Measurements from ENCODE around the gene TEC. TPM values are rescaled to one million over a fixed set of nuclear protein-coding genes. Genes with fewer than 3 reads are reported as not detected.
A peak's percentile ranks its signal among the peaks of the same experiment; 100 is the strongest.
"Not testable (repeated sequence)": the region's sequence is repeated elsewhere in the genome, so short reads cannot be mapped to it uniquely, and the experiment has no call there.

Gene TEC
- total RNA-seq, 3 donors from 2014 or later, result 0.82 to 1.4 (median 0.83) TPM

DNA sequence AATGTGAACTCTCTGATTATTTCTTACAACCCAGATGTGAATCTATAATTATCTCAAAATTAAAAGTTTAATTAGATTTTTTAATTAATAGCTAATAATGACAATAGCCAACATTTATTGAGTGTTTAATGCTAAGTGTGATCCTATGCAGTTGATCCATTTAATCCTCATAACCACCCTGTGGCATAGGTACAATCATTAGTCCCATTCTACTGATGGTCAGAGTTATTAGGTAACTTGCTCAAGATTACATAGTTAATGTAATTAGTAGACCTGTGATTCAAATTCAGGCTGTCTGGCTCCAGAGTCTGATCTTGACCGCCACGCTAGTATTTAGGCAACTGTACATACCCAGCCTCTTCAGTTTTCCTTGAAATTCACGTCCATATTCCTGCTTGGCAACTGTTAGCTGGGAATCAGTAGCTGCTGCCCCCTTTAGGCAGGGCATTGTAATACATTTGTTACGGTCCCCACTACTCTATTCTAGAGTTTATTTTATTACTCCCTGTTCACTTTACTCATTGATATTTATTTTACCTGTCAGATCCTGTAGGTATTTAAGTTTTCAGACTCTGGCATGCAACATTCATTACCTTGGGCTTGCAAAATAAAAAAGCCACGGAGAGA lies 20.6 kb upstream of the TEC start:
- H3K9me3 Mint-ChIP-seq, result peaks cover under 1% of the 10 kb centered on the region
- H3K4me3 Mint-ChIP-seq, result no peak overlapping the region
- H3K4me1 Mint-ChIP-seq (ENCODE audit: low read depth), result no peaks in the 10 kb centered on the region
- DNase-seq (no peak), ATAC-seq (no peak)
- H3K27me3 Mint-ChIP-seq (ENCODE audit: low read depth), result peaks cover 3% of the 10 kb centered on the region
- no peaks in the 10 kb centered on the region for H3K36me3 Mint-ChIP-seq (ENCODE audit: insufficient read depth)

DNA sequence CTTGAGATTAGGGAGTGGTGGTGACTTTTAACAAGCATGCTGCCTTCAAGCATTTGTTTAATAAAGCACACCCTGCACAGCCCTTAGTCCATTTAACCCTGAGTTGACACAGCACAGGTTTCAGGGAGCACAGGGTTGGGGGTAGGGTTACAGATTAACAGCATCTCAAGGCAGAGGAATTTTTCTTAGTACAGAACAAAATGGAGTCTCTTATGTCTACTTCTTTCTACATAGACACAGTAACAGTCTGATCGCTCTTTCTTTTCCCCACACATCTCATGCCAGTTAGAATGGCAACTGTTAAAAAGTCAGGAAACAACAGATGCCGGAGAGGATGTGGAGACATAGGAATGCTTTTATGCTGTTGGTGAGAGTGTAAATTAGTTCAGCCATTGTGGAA lies 16.4 kb upstream of the TEC start:
- not testable (repeated sequence) for ATAC-seq; H3K4me1 Mint-ChIP-seq (ENCODE audit: low read depth); DNase-seq; H3K36me3 Mint-ChIP-seq (ENCODE audit: insufficient read depth); H3K4me3 Mint-ChIP-seq
- H3K9me3 Mint-ChIP-seq, result peaks cover 27% of the 10 kb centered on the region
- H3K27me3 Mint-ChIP-seq (ENCODE audit: low read depth), result peaks cover 21% of the 10 kb centered on the region

DNA sequence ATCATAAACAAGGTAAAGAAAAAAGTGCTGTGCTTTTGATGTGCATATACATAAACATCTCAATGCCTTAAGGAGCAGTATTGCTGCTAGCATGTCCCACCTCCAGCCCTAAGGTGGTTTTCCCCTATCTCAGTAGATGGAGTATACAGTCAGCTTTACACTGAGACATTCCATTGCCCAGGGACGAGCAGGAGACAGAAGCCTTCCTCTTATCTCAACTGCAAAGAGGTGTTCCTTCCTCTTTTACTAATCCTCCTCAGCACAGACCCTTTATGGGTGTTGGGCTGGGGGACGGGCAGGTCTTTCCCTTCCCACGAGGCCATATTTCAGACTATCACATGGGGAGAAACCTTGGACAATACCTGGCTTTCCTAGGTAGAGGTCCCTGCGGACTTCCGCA lies 16.0 kb upstream of the TEC start:
- not testable (repeated sequence) for H3K4me1 Mint-ChIP-seq (ENCODE audit: low read depth); ATAC-seq; DNase-seq; H3K4me3 Mint-ChIP-seq; H3K36me3 Mint-ChIP-seq (ENCODE audit: insufficient read depth)
- H3K9me3 Mint-ChIP-seq, result peaks cover 28% of the 10 kb centered on the region
- peaks cover 23% of the 10 kb centered on the region for H3K27me3 Mint-ChIP-seq (ENCODE audit: low read depth)

DNA sequence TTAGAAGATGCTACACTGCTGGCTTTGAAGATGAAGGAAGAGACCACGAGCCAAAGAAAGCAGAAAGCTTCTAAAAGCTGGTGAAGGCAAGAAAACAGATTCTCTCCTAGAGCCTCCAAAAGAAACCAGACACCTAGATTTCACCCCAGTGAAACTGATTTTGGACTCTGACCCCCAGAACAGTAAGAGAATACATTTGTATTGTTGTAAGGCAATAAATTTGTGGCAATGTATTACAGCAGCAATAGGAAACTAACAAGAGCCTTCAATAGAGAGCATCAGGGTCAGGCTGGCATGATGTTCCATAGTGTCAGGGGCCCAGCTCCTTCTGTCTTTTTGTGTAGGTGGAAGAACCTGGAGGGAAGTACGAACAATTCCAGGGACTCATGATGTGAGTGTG lies 6.0 kb upstream of the TEC start:
- H3K4me1 Mint-ChIP-seq (ENCODE audit: low read depth), result no peaks in the 10 kb centered on the region
- no peaks in the 10 kb centered on the region for H3K9me3 Mint-ChIP-seq
- H3K36me3 Mint-ChIP-seq (ENCODE audit: insufficient read depth), result no peaks in the 10 kb centered on the region
- DNase-seq (no peak), ATAC-seq (no peak)
- no peak overlapping the region for H3K4me3 Mint-ChIP-seq
- peaks cover 14% of the 10 kb centered on the region for H3K27me3 Mint-ChIP-seq (ENCODE audit: low read depth)

DNA sequence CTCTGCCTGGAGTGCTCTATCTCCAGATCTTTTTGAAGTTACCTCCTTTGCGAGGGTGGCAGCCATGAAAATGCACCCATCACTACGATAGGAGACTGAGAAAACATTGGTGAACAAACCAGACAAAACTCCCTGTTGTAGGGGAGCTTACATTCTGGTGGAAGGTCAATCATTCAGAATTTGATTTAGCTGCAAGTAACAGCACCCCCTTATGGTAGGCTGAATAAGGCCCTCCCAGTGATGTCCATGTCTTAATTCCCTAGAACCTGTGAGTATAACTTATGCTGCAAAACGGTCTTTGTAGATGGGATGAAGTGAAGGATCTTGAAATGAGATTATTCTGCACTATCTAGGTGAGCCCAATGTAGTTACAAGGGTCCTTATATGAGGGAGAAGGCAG lies 5.6 kb upstream of the TEC start:
- Mint-ChIP-seq H3K4me3 (no peak overlapping the region), H3K9me3 (no peaks in the 10 kb centered on the region), H3K36me3 (ENCODE audit: insufficient read depth) (no peaks in the 10 kb centered on the region), H3K27me3 (ENCODE audit: low read depth) (peaks cover 10% of the 10 kb centered on the region), H3K4me1 (ENCODE audit: low read depth) (peaks cover 4% of the 10 kb centered on the region)
- no peak for DNase-seq
- no peak for ATAC-seq

DNA sequence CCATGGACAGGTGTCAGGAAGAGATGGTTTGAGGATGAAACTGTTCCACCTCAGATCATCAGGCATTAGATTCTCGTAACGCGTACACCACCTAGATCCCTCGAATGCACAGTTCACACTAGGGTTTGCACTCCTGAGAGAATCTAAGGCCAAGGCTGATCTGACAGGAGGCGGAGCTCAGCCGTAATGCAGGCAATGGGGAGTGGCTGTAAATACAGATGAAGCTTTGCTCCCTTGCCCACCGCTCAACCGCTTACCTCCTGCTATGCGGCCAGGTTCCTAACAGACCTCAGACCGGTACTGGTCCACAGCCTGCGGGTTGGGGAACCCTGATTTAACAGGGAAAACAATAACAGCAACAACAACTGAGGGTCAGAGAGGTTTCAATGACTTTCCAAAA lies 2.0 kb upstream of the TEC start:
- ATAC-seq, result no peak
- Mint-ChIP-seq H3K4me3 (no peak overlapping the region), H3K4me1 (ENCODE audit: low read depth) (peaks cover 15% of the 10 kb centered on the region), H3K27me3 (ENCODE audit: low read depth) (no peaks in the 10 kb centered on the region), H3K9me3 (no peaks in the 10 kb centered on the region), H3K36me3 (ENCODE audit: insufficient read depth) (no peaks in the 10 kb centered on the region)
- DNase-seq, result no peak

DNA sequence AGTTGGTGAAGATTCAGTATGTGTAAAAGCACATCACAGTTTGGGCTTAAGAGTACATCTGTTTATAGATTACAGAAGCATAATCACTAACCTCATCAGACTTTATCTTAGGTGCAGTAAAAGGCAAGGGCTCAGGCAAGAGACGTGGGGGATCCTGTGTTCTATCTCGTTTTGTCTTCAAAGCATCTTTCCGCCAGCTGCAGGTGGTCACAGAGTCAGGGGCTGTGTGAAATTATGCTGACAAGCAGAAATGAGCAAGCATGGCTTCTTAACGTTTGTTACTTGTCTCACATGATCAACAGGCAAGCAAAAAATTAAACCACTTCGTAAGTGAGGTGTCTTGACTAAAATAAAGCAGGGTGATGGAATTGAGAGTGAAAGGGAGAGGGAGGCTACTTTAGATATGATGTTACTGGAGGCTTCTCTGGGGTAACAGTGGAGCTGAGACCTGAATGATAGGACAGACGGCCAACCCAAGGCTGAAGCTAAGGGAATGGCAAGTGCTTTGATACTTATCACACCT lies 1.4 kb upstream of the TEC start:
- Mint-ChIP-seq H3K9me3 (no peaks in the 10 kb centered on the region), H3K36me3 (ENCODE audit: insufficient read depth) (no peaks in the 10 kb centered on the region), H3K4me3 (no peak overlapping the region), H3K27me3 (ENCODE audit: low read depth) (no peaks in the 10 kb centered on the region), H3K4me1 (ENCODE audit: low read depth) (peaks cover 15% of the 10 kb centered on the region)
- ATAC-seq (no peak), DNase-seq (no peak)

DNA sequence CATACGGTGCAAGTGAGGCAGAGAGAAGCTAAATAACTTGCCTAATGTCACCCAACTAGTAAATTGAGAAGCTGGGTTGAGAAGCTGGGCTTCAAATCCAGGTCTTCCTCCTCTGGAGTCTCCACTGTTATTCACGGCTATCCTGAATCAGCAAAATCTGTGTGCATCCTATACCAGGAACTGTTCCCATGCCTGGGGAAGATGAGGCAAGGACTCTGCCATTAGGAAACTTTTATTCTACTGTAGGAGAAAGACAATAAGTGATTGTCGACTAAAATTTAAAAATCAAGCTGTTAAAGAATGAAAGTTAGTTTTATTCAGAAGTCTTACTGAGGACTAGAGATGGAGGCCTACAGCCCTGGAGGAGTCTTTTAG lies 872 bp upstream of the TEC start:
- Mint-ChIP-seq H3K4me3 (peak overlapping the region; percentile 90), H3K27me3 (ENCODE audit: low read depth) (no peaks in the 10 kb centered on the region), H3K9me3 (no peaks in the 10 kb centered on the region), H3K36me3 (ENCODE audit: insufficient read depth) (no peaks in the 10 kb centered on the region), H3K4me1 (ENCODE audit: low read depth) (peaks cover 15% of the 10 kb centered on the region)
- DNase-seq (no peak), ATAC-seq (no peak)

DNA sequence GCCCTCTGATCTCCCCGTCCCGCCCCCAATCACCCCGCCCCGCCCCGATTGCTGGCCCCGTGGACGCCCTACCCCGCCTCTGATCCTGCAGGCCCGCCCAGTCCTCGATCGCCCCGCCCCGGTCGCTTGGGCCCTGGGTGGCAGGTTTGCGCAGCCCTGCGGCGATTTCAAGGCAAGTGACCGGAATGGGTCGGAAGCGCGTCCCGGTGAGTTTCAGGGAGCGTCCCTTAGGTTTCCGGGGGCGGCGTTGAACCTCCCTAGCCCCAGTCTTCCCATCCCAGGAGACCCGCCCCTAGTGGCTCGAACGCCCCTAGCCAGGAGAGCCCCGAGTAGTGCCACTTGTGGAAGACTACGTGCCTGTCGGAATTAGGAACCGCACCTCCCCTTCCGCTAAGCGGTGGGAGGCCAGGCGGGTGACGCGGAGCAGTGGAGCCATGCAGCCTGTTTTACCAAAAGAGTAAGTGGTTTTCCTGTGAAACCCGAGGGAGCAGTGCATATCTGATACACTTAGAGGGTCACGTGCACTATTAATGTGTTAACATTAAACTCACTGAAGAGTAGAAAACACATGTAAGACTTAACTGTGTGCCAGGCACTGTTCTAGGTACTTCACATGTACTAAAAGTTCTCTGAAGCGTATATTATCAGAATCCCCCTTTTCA lies 354 bp upstream of the TEC start:
- Mint-ChIP-seq H3K36me3 (ENCODE audit: insufficient read depth) (no peaks in the 10 kb centered on the region), H3K4me3 (peak overlapping the region; percentile 90), H3K27me3 (ENCODE audit: low read depth) (no peaks in the 10 kb centered on the region), H3K4me1 (ENCODE audit: low read depth) (peaks cover 15% of the 10 kb centered on the region), H3K9me3 (no peaks in the 10 kb centered on the region)
- ATAC-seq (peak; percentile 92 to 96), DNase-seq (peak; percentile 81)

DNA sequence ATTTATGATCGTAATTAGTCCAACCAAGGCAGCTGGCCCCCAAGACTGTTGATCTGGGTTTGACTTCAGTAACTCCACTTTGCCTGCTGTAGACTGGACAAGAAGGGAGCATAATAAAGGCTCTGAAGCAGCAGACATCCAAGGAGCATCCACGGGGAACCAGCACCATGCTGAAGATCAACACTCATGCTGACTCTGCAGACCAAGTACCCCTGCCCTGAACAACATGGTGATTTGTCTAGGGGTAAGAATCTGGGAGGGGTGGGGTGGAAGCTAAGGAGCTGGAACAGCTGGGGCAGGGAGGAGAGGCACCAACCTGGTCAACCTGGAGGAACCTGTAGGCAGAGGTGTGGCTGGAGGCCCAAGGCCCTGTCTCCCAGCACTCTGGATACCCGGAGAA lies 2.1 kb downstream of the TEC start:
- no peak overlapping the region for H3K4me3 Mint-ChIP-seq
- H3K9me3 Mint-ChIP-seq, result no peaks in the 10 kb centered on the region
- DNase-seq (no peak), ATAC-seq (no peak)
- H3K36me3 Mint-ChIP-seq (ENCODE audit: insufficient read depth), result no peaks in the 10 kb centered on the region
- H3K27me3 Mint-ChIP-seq (ENCODE audit: low read depth), result no peaks in the 10 kb centered on the region
- H3K4me1 Mint-ChIP-seq (ENCODE audit: low read depth), result peaks cover 15% of the 10 kb centered on the region

DNA sequence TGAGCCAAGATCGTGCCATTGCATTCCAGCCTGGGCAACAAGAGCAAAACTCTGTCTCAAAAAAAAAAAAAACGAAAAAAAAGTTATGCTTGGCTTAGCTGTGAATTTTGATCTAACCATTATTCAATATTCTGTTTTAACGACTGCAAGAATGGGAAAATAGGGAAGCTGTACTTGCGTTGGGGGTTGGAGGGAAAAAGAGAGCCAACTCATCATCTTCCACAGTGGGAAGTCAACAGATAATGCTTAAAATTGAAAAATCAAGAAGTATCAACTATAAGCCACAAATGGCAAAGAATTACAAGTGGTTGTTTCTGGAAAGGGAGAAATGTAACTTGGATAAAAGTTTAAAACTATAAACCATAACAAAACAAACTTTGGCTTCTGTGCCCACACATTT lies 2.9 kb downstream of the TEC start:
- Mint-ChIP-seq H3K36me3 (ENCODE audit: insufficient read depth) (no peaks in the 10 kb centered on the region), H3K9me3 (no peaks in the 10 kb centered on the region), H3K27me3 (ENCODE audit: low read depth) (no peaks in the 10 kb centered on the region), H3K4me3 (no peak overlapping the region), H3K4me1 (ENCODE audit: low read depth) (peaks cover 16% of the 10 kb centered on the region)
- ATAC-seq, result no peak
- DNase-seq, result no peak

DNA sequence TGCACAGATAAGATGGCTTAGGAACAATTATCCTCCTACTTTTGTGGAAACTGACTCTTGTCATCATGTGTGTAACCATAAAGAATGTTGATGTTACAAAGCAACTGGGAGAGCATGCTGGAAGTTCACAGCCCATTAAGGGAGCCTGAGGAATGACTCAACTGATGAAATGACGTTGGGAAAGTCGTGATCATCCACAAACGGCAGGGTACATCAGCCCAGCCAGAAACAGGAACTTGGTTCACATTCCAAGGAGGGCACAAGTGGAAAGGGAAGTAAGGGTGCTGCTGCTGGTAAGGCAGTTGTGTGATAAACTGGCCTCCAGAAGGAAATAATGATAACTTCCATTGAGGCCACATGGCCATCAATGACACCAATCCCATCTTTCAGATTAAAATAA lies 6.7 kb downstream of the TEC start:
- DNase-seq (no peak), ATAC-seq (no peak)
- no peak overlapping the region for H3K4me3 Mint-ChIP-seq
- peaks cover 4% of the 10 kb centered on the region for H3K4me1 Mint-ChIP-seq (ENCODE audit: low read depth)
- no peaks in the 10 kb centered on the region for H3K27me3 Mint-ChIP-seq (ENCODE audit: low read depth)
- no peaks in the 10 kb centered on the region for H3K9me3 Mint-ChIP-seq
- no peaks in the 10 kb centered on the region for H3K36me3 Mint-ChIP-seq (ENCODE audit: insufficient read depth)

DNA sequence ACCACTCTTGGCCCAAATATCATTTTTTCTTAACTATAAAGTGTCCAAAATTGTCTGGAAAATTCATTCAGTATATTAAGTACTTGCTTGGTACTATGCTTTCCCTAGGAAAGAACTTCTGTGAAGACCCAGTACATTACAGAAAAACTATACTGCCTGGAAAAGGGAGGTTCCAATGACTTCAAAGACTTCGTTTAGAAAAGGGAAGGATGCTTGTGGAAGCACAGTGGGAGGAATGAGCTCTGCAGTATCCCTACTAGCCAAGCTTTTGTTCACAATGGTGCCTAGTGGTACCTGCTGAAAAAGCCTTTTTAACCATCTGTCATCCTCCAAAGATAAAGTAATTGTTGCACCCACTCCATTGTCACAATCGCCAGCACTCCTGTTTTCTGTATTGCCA lies 7.2 kb downstream of the TEC start:
- Mint-ChIP-seq H3K4me1 (ENCODE audit: low read depth) (peaks cover 4% of the 10 kb centered on the region), H3K4me3 (no peak overlapping the region), H3K36me3 (ENCODE audit: insufficient read depth) (no peaks in the 10 kb centered on the region), H3K9me3 (no peaks in the 10 kb centered on the region), H3K27me3 (ENCODE audit: low read depth) (no peaks in the 10 kb centered on the region)
- ATAC-seq (no peak), DNase-seq (no peak)

DNA sequence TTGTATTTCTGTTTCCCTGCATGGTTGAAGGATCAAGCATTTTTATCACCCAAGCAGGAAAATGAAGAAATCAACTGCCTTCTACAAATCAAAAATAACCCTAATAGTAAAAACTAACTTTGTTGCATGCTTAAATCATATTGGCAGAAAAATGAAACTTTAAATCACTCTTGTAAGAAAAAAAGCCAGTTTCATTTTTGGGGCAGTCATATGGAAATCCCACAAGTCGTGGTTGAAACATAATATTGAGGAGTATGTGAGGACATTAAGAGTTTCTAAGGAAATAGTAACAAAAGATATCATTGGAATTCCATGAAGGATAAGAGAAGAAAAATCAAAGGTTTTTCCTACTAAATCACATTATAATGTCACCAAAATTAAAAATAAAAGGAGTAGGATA lies 8.4 kb downstream of the TEC start:
- no peaks in the 10 kb centered on the region for H3K36me3 Mint-ChIP-seq (ENCODE audit: insufficient read depth)
- H3K4me3 Mint-ChIP-seq, result no peak overlapping the region
- no peaks in the 10 kb centered on the region for H3K9me3 Mint-ChIP-seq
- DNase-seq (no peak), ATAC-seq (no peak)
- no peaks in the 10 kb centered on the region for H3K27me3 Mint-ChIP-seq (ENCODE audit: low read depth)
- H3K4me1 Mint-ChIP-seq (ENCODE audit: low read depth), result peaks cover 4% of the 10 kb centered on the region

DNA sequence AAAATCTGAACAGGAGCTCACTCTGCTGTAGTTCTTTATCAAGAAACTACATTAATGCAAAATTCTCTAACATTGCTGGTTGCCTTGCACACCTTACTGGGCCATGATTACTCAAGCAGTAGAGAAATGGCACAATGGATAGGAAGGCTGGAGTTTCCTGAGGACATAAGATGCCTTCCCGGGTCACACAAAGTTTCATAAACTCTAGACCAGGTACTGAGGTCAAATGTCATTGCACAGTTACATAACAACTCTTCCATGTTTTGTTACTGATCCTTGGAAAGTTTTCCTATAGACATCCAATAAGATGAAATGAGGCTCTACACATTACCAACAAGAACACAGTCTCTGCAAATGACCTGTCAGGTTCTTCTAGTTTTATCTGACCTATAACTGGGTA lies 9.9 kb downstream of the TEC start:
- peaks cover 4% of the 10 kb centered on the region for H3K4me1 Mint-ChIP-seq (ENCODE audit: low read depth)

More for the DNA sequence above, 9.9 kb downstream of the TEC start:
- DNase-seq (no peak), ATAC-seq (no peak)
- Mint-ChIP-seq H3K9me3 (no peaks in the 10 kb centered on the region), H3K4me3 (no peak overlapping the region), H3K36me3 (ENCODE audit: insufficient read depth) (no peaks in the 10 kb centered on the region), H3K27me3 (ENCODE audit: low read depth) (no peaks in the 10 kb centered on the region)

Measured in activated T-cell treated with anti-CD3 and anti-CD28 coated beads, Interleukin-2, amount 50 U/mL, for 4 hours (primary cell).